H1 (cell line): ENCODE data around the gene BRSK2. TPM values are rescaled to one million over a fixed set of nuclear protein-coding genes. Genes with fewer than 3 reads are reported as not detected.

Experiments used
- CTCF ChIA-PET: fragments of 300-600 bp; sonication (Branson Sonifier 250); formaldehyde crosslinking; loops from one replicate; lab custom pipeline; 2021; ENCODE audit not compliant: partially characterized antibody; lab: Charles Lee
- POLR2A ChIA-PET: fragments of 300-600 bp; sonication (Branson Sonifier 250); formaldehyde crosslinking; loops from one replicate; lab custom pipeline; 2021; ENCODE audit warnings: inconsistent platforms; ENCODE audit not compliant: partially characterized antibody; lab: Charles Lee
- DNase-seq, 2 experiments: peaks; one replicate each; pipeline versions ENCODE4 v3.0.0 to v3.0.0-alpha.2; 2010 to 2022; ENCODE audit warnings: low spot score in 2 of 2, low read depth in 1 of 2, mixed read lengths in 1 of 2
- FAIRE-seq: peaks from 2 replicates; lab custom pipeline; 2011; peaks lifted over from hg19 to GRCh38; lab: Jason Lieb, UNC
- H2AFZ ChIP-seq: 2 replicates; pipeline ENCODE4 v1.8.1; 2012; ENCODE audit warnings: low read length, inconsistent platforms
- H2AK5ac ChIP-seq: 2 replicates; pipeline ENCODE4 v1.6.1; 2013; ENCODE audit warnings: low read depth, low read length
- H2BK120ac ChIP-seq: replicated peaks from 2 replicates; pipeline ENCODE3; 2013; ENCODE audit warnings: low read depth, low read length, inconsistent platforms
- H2BK12ac ChIP-seq: 2 replicates; pipeline ENCODE4 v1.6.1; 2013; ENCODE audit warnings: low read depth, low read length
- H2BK15ac ChIP-seq: 2 replicates; pipeline ENCODE4 v1.6.1; 2013; ENCODE audit warnings: low read length
- H2BK20ac ChIP-seq: 2 replicates; pipeline ENCODE4 v1.6.1; 2013; ENCODE audit warnings: low read length
- H2BK5ac ChIP-seq: 2 replicates; pipeline ENCODE4 v1.6.1; 2013; ENCODE audit warnings: low read depth, low read length
- H3K14ac ChIP-seq: 2 replicates; pipeline ENCODE4 v1.6.1; 2013; ENCODE audit warnings: inconsistent platforms; ENCODE audit not compliant: insufficient read length
- H3K18ac ChIP-seq: 2 replicates; pipeline ENCODE4 v1.6.1; 2013; ENCODE audit warnings: low read length; ENCODE audit errors: extremely low read depth
- H3K23ac ChIP-seq: 2 replicates; pipeline ENCODE4 v1.6.1; 2013; ENCODE audit warnings: inconsistent platforms; ENCODE audit not compliant: insufficient read length
- H3K23me2 ChIP-seq: 2 replicates; pipeline ENCODE4 v1.6.1; 2013; ENCODE audit warnings: low read depth, low read length
- H3K27ac ChIP-seq: 2 replicates; pipeline ENCODE4 v1.6.1; 2011; ENCODE audit warnings: low read depth, low read length, inconsistent platforms
- H3K27me3 ChIP-seq, 4 experiments: replicated peaks in 1 of 4; 1 replicate in 1 of 4; 2 replicates in 3 of 4; pipeline versions ENCODE4 v1.6.1 to v1.8.1; 2011 to 2013; ENCODE audit warnings: low read length in 3 of 4, mild to moderate bottlenecking in 3 of 4, inconsistent platforms in 2 of 4, mixed read lengths in 2 of 4, moderate library complexity in 1 of 4; ENCODE audit not compliant: control insufficient read depth in 3 of 4, insufficient read depth in 3 of 4; ENCODE audit errors: extremely low read depth in 1 of 4
- H3K36me3 ChIP-seq, 4 experiments: 2 replicates each; pipeline versions ENCODE4 v1.6.1 to v1.8.1; 2011 to 2013; ENCODE audit warnings: mild to moderate bottlenecking in 4 of 4, low read length in 3 of 4, moderate library complexity in 2 of 4, control low read depth in 1 of 4, inconsistent platforms in 1 of 4; ENCODE audit not compliant: insufficient read depth in 4 of 4, control insufficient read depth in 2 of 4
- H3K4ac ChIP-seq: replicated peaks from 2 replicates; pipeline ENCODE3; 2013; ENCODE audit warnings: low read length, low read depth, mixed read lengths, inconsistent platforms; ENCODE audit not compliant: insufficient read length
- H3K4me1 ChIP-seq, 4 experiments: replicated peaks in 1 of 4; 1 replicate in 1 of 4; 2 replicates in 3 of 4; pipeline versions ENCODE4 v1.6.1 to v1.8.1; 2011 to 2013; ENCODE audit warnings: low read length in 3 of 4, inconsistent platforms in 2 of 4, mixed read lengths in 1 of 4; ENCODE audit not compliant: insufficient read depth in 4 of 4, control insufficient read depth in 3 of 4
- H3K4me2 ChIP-seq, 2 experiments: 2 replicates each; pipeline versions ENCODE4 v1.6.1 to v1.8.1; 2011 to 2013; ENCODE audit warnings: low read depth in 2 of 2, low read length in 2 of 2, control low read depth in 1 of 2, inconsistent platforms in 1 of 2, mild to moderate bottlenecking in 1 of 2; ENCODE audit not compliant: insufficient read depth in 1 of 2
- H3K4me3 ChIP-seq, 4 experiments: fragments of 200-600, 300-600 bp in 1 of 4; sonication (generic), shearing (Covaris generic), sonication (Bioruptor Twin) in 1 of 4; 2 replicates each; pipeline versions ENCODE4 v1.5.1 to v1.8.1; 2011 to 2016; ENCODE audit warnings: low read length in 4 of 4, low read depth in 3 of 4, control low read depth in 2 of 4, inconsistent platforms in 2 of 4, mild to moderate bottlenecking in 2 of 4, mixed read lengths in 1 of 4, moderate library complexity in 1 of 4; ENCODE audit not compliant: insufficient read depth in 2 of 4; ENCODE audit errors: extremely low read depth in 1 of 4
- H3K56ac ChIP-seq: replicated peaks from 2 replicates; pipeline ENCODE3; 2013; ENCODE audit warnings: low read depth, mild to moderate bottlenecking, mixed read lengths, low read length, inconsistent platforms; ENCODE audit not compliant: insufficient read length
- H3K79me1 ChIP-seq: 2 replicates; pipeline ENCODE4 v1.6.1; 2013; ENCODE audit warnings: low read depth, low read length, control low read depth
- H3K79me2 ChIP-seq, 2 experiments: 2 replicates each; pipeline versions ENCODE4 v1.6.1 to v1.8.1; 2012 to 2013; ENCODE audit warnings: low read length in 2 of 2, mild to moderate bottlenecking in 2 of 2, inconsistent platforms in 1 of 2; ENCODE audit not compliant: insufficient read depth in 2 of 2, control insufficient read depth in 1 of 2
- H3K9ac ChIP-seq, 4 experiments: replicated peaks in 1 of 4; 1 replicate in 1 of 4; 2 replicates in 3 of 4; pipeline versions ENCODE4 v1.6.1 to v1.8.1; 2011 to 2013; ENCODE audit warnings: low read depth in 3 of 4, low read length in 3 of 4, control low read depth in 2 of 4, mild to moderate bottlenecking in 2 of 4, moderate library complexity in 2 of 4, inconsistent platforms in 1 of 4; ENCODE audit errors: extremely low read depth in 1 of 4
- H3K9me3 ChIP-seq, 2 experiments: 2 replicates each; pipeline versions ENCODE4 v1.6.1 to v1.8.1; 2012 to 2013; ENCODE audit warnings: mild to moderate bottlenecking in 2 of 2, moderate library complexity in 2 of 2, control low read depth in 1 of 2, inconsistent platforms in 1 of 2, low read depth in 1 of 2, low read length in 1 of 2, mixed read lengths in 1 of 2; ENCODE audit not compliant: insufficient read depth in 2 of 2
- H4K20me1 ChIP-seq, 2 experiments: replicated peaks in 1 of 2; 2 replicates each; pipeline versions ENCODE3 to v1.8.1; 2011 to 2013; ENCODE audit warnings: inconsistent platforms in 2 of 2, low read length in 2 of 2, mild to moderate bottlenecking in 1 of 2; ENCODE audit not compliant: insufficient read depth in 2 of 2, control insufficient read depth in 1 of 2
- H4K5ac ChIP-seq: 2 replicates; pipeline ENCODE4 v1.6.1; 2013; ENCODE audit warnings: low read length, low read depth, mixed read lengths, inconsistent platforms; ENCODE audit not compliant: insufficient read length
- H4K8ac ChIP-seq: 2 replicates; pipeline ENCODE4 v1.8.0; 2013; ENCODE audit warnings: mild to moderate bottlenecking, moderate library complexity, low read length, inconsistent platforms; ENCODE audit not compliant: insufficient read depth; ENCODE audit errors: extremely low read depth
- H4K91ac ChIP-seq: replicated peaks from 2 replicates; pipeline ENCODE3; 2013; ENCODE audit warnings: low read length, mixed read lengths, inconsistent platforms; ENCODE audit not compliant: insufficient read length
- CHD2 ChIP-seq: IDR thresholded peaks from 2 replicates; pipeline ENCODE4 v1.6.1; 2012; ENCODE audit warnings: low read length, improper control_type of control experiment
- FOSL1 ChIP-seq: IDR thresholded peaks from 2 replicates; pipeline ENCODE4 v1.6.1; 2011; ENCODE audit warnings: mild to moderate bottlenecking, low read depth, low read length, moderate library complexity; ENCODE audit not compliant: insufficient read depth
- GABPA ChIP-seq: IDR thresholded peaks from 2 replicates; pipeline ENCODE4 v1.6.1; 2011; ENCODE audit warnings: mild to moderate bottlenecking, low read length, moderate library complexity, borderline replicate concordance; ENCODE audit not compliant: insufficient read depth
- KDM1A ChIP-seq: fragments of 200-600, 300-600 bp; sonication (generic); IDR thresholded peaks from 2 replicates; pipeline ENCODE4 v1.7.1; 2016; ENCODE audit warnings: mild to moderate bottlenecking, low read length, borderline replicate concordance
- POLR2AphosphoS5 ChIP-seq: IDR thresholded peaks from 2 replicates; pipeline ENCODE4 v1.6.1; 2011; ENCODE audit warnings: low read depth, low read length
- RAD21 ChIP-seq, 2 experiments: IDR thresholded peaks in 1 of 2; conservative IDR thresholded peaks in 1 of 2; 2 replicates each; pipeline ENCODE4 v1.6.1; 2011; ENCODE audit warnings: low read depth in 2 of 2, low read length in 2 of 2, improper control_type of control experiment in 1 of 2, inconsistent platforms in 1 of 2, mild to moderate bottlenecking in 1 of 2, moderate library complexity in 1 of 2
- YY1 ChIP-seq: IDR thresholded peaks from 2 replicates; pipeline ENCODE4 v1.6.1; 2011; ENCODE audit warnings: low read depth, mild to moderate bottlenecking, low read length
- WGBS, 2 experiments: shearing (Covaris generic) in 1 of 2; methylation state at CpG; one replicate each; pipeline versions ENCODE4 v1.1.6 to v1.1.7; 2013 to 2015; ENCODE audit warnings: low lambda C conversion rate in 2 of 2, mixed read lengths in 2 of 2, inconsistent platforms in 1 of 2, low coverage in 1 of 2, missing lambda C conversion rate in 1 of 2; ENCODE audit not compliant: insufficient replicate concordance in 2 of 2, insufficient coverage in 1 of 2, insufficient read length in 1 of 2; ENCODE audit errors: extremely low coverage in 1 of 2, missing lambda C conversion rate in 1 of 2; 5-methylcytosine and 5-hydroxymethylcytosine counted together
- polyA plus RNA-seq, 7 experiments: library from polyadenylated mRNA; depleted of rRNA in 3 of 7; stranded (reverse) in 5 of 7; unstranded in 2 of 7; fragments of >200 nt in 5 of 7; fragments of 200-250 nt in 2 of 7; gene quantifications; 1 replicate in 5 of 7; 2 replicates in 1 of 7; 4 replicates in 1 of 7; pipeline versions ENCODE4 v1.2.1 to v1.2.3, GENCODE V29; 2011 to 2013; ENCODE audit warnings: missing spikeins in 2 of 7, mixed read lengths in 2 of 7
- total RNA-seq: library from RNA; stranded (reverse); fragmentation: NEBNext Ultra II Directional; extraction: Animal tissue kit (Norgen Biotek cat#: 25700); gene quantifications from 2 replicates; pipeline ENCODE4 v1.2.1, GENCODE V29; 2021
- TF ChIP-seq, protein P1 (sequence below): IDR thresholded peaks from 2 replicates; pipeline ENCODE4 v1.6.1; 2012; ENCODE audit warnings: inconsistent platforms

Gene BRSK2
- total and polyA plus RNA-seq, 2 of the 8 experiments (the other 6 are each of a cell fraction or from before 2014, with no cell fraction given) = 17.3 to 27.1 TPM

DNA sequence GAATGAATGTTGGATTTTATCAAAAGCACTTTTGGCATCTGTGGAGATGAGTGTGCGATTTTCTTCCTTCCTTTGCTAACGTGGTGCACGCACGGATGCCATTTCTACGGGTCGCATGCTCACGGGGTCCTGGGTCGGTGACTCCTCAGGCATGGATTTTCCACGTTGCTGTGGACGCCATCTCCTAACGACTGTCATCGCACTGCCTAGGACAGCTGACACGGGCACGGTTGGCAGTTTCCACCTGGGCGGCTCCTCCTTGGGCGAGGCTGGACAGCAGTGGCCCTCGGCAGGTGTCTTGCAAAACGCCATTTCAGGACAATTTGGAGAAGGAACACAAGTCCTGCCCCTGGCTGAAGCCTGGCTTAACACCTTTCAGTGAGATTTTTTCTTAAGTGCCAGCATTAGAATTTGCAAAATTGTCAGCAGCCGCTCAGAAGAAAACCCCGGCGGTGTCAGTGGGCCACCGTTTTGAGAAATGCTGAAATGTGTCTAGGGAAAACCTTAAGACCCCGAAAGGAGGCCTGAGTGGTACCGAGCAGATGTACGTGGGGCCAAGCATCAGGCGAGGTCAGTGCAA is 45.6 kb upstream of the BRSK2 start:
- WGBS, 2 experiments = 89% methylated on average over 26 of the region's 26 CpGs; no CpG with 5 or more reads in 1 of the 2 experiments
- POLR2A ChIA-PET = no interaction called here

More for the DNA sequence above, 45.6 kb upstream of the BRSK2 start:
- Histone ChIP-seq H3K79me1 (no peaks in the 10 kb centered on the region), H4K8ac (no peak overlapping the region), H3K4me2 (no peak overlapping the region), H2BK120ac (no peak overlapping the region), H3K4me1 (peaks cover 0 to 3% (median 2%) of the 10 kb centered on the region in 4 experiments; a peak in 4 of 7 replicates), H2BK12ac (no peak overlapping the region), H2BK20ac (no peak overlapping the region), H2AFZ (no peak overlapping the region), H3K56ac (no peak overlapping the region), H4K20me1 (peaks cover 0 to 3% of the 10 kb centered on the region in 2 experiments), H3K4ac (no peak overlapping the region), H3K23ac (no peak overlapping the region), H3K18ac (no peak overlapping the region), H3K9me3 (no peaks in the 10 kb centered on the region), H4K5ac (no peak overlapping the region), H4K91ac (no peak overlapping the region), H3K27me3 (peaks cover 0 to 3% (median 2%) of the 10 kb centered on the region in 4 experiments; a peak in 1 of 7 replicates), H3K14ac (no peak overlapping the region), H3K23me2 (peaks cover 6% of the 10 kb centered on the region; the same call in 1 of the 2 replicates), H3K79me2 (no peaks in the 10 kb centered on the region), H3K36me3 (no peaks in the 10 kb centered on the region), H3K9ac (no peak overlapping the region), H3K27ac (no peak overlapping the region), H3K4me3 (no peak overlapping the region), H2AK5ac (no peak overlapping the region), H2BK15ac (no peak overlapping the region), H2BK5ac (no peak overlapping the region)
- FAIRE-seq (no peak), DNase-seq (no peak)
- no peak for TF ChIP-seq POLR2AphosphoS5
- TF ChIP-seq GABPA = no peak
- TF ChIP-seq YY1 = no peak
- TF ChIP-seq CHD2 = no peak
- TF ChIP-seq FOSL1 = no peak
- TF ChIP-seq KDM1A = no peak
- TF ChIP-seq, protein P1, sequence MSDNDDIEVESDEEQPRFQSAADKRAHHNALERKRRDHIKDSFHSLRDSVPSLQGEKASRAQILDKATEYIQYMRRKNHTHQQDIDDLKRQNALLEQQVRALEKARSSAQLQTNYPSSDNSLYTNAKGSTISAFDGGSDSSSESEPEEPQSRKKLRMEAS = no peak
- no peak for TF ChIP-seq RAD21 (IDR thresholded peaks at IDR 0.05 in 1 of 2, conservative IDR thresholded peaks at IDR 0.05 in 1 of 2; ENCODE audit: low read depth in 2 of 2, low read length in 2 of 2)
- CTCF ChIA-PET = no interaction called here
